WTC11 (cell line): ENCODE results near the gene NEK5. TPM values are rescaled to one million over a fixed set of nuclear protein-coding genes. Genes with fewer than 3 reads are reported as not detected.

Experiments
- AFF4 ChIP-seq: sonication (generic); formaldehyde crosslinking; IDR thresholded peaks from 2 replicates; pipeline ENCODE4 v1.8.1; 2023; ENCODE audit warnings: mild to moderate bottlenecking, missing genetic modification reagents, borderline replicate concordance
- ATF2 ChIP-seq: sonication (generic); formaldehyde crosslinking; IDR thresholded peaks from 2 replicates; pipeline ENCODE4 v1.8.1; 2022; ENCODE audit warnings: low read depth, missing genetic modification reagents, borderline replicate concordance
- EMX1 ChIP-seq: fragments of 250-450 bp; sonication (Bioruptor Pico); IDR thresholded peaks from 2 replicates; pipeline ENCODE4 v1.8.0; 2021; ENCODE audit warnings: mild to moderate bottlenecking
- ERG ChIP-seq: fragments of 250-450 bp; sonication (Bioruptor Pico); IDR thresholded peaks from 2 replicates; pipeline ENCODE4 v1.8.0; 2021; ENCODE audit warnings: mild to moderate bottlenecking
- FOXJ3 ChIP-seq: sonication (generic); formaldehyde crosslinking; IDR thresholded peaks from 2 replicates; pipeline ENCODE4 v1.9.0; 2021; ENCODE audit warnings: missing genetic modification reagents, mild to moderate bottlenecking, borderline replicate concordance
- GTF2I ChIP-seq: fragments of 250-450 bp; sonication (Bioruptor Pico); conservative IDR thresholded peaks from 2 replicates; pipeline ENCODE4 v1.4.0; 2021; ENCODE audit warnings: mild to moderate bottlenecking
- HMGXB4 ChIP-seq: sonication (generic); formaldehyde crosslinking; IDR thresholded peaks from 2 replicates; pipeline ENCODE4 v1.8.1; 2023; ENCODE audit warnings: mild to moderate bottlenecking, moderate library complexity, missing genetic modification reagents
- MAX ChIP-seq: sonication (generic); formaldehyde crosslinking; IDR thresholded peaks from 2 replicates; pipeline ENCODE4 v1.8.0; 2022; ENCODE audit warnings: mild to moderate bottlenecking, missing genetic modification reagents
- NFYB ChIP-seq: sonication (generic); formaldehyde crosslinking; conservative IDR thresholded peaks from 2 replicates; pipeline ENCODE4 v1.8.0; 2022; ENCODE audit warnings: low read depth, missing genetic modification reagents
- NR1H2 ChIP-seq: sonication (generic); formaldehyde crosslinking; IDR thresholded peaks from 2 replicates; pipeline ENCODE4 v1.9.0; 2021; ENCODE audit warnings: mild to moderate bottlenecking, moderate library complexity, missing genetic modification reagents
- SOX15 ChIP-seq: fragments of 250-450 bp; sonication (Bioruptor Pico); IDR thresholded peaks from 2 replicates; pipeline ENCODE4 v1.9.0; 2021; ENCODE audit warnings: mild to moderate bottlenecking
- SP1 ChIP-seq: sonication (generic); formaldehyde crosslinking; conservative IDR thresholded peaks from 2 replicates; pipeline ENCODE4 v1.8.1; 2022; ENCODE audit warnings: missing genetic modification reagents
- STAT6 ChIP-seq: sonication (generic); formaldehyde crosslinking; conservative IDR thresholded peaks from 2 replicates; pipeline ENCODE4 v1.8.1; 2023; ENCODE audit warnings: mild to moderate bottlenecking, low read depth, missing genetic modification reagents, moderate library complexity
- USF2 ChIP-seq: sonication (generic); formaldehyde crosslinking; IDR thresholded peaks from 2 replicates; pipeline ENCODE4 v1.8.1; 2023; ENCODE audit warnings: mild to moderate bottlenecking, missing genetic modification reagents, moderate library complexity
- ZNF121 ChIP-seq: sonication (generic); formaldehyde crosslinking; IDR thresholded peaks from 2 replicates; pipeline ENCODE4 v1.8.0; 2023; ENCODE audit warnings: missing genetic modification reagents
- ZNF423 ChIP-seq: fragments of 250-450 bp; sonication (Bioruptor Pico); IDR thresholded peaks from 2 replicates; pipeline ENCODE4 v2.1.2; 2022; ENCODE audit warnings: mild to moderate bottlenecking, moderate library complexity
- ZNF512 ChIP-seq: sonication (generic); formaldehyde crosslinking; IDR thresholded peaks from 2 replicates; pipeline ENCODE4 v1.8.1; 2022; ENCODE audit warnings: missing genetic modification reagents, borderline replicate concordance
- ZNF532 ChIP-seq: fragments of 250-450 bp; sonication (Bioruptor Pico); IDR thresholded peaks from 2 replicates; pipeline ENCODE4 v1.9.0; 2021; ENCODE audit warnings: mild to moderate bottlenecking, borderline replicate concordance
- ZNF671 ChIP-seq: fragments of 250-450 bp; sonication (Bioruptor Pico); IDR thresholded peaks from 2 replicates; pipeline ENCODE4 v1.8.0; 2021; ENCODE audit warnings: mild to moderate bottlenecking
- total RNA-seq: library from RNA; stranded (reverse); gene quantifications from 3 replicates; pipeline ENCODE4 v1.2.3, GENCODE V29; 2021

Gene NEK5
- total RNA-seq, 1 experiment from 2014 or later, result 0.55 TPM

GRCh38 chr13:52159159-52159982 is 30.5 kb upstream of the NEK5 start, which contains the start of gene NEK3 (continued):
- TF ChIP-seq ZNF532 (CRISPR knock-in tag) (peak; percentile 89; the same call in 1 of the 2 replicates), ZNF671 (CRISPR knock-in tag) (no peak), AFF4 (CRISPR knock-in tag) (peak; percentile 99), SOX15 (CRISPR knock-in tag) (no peak), STAT6 (CRISPR knock-in tag) (no peak), NFYB (CRISPR knock-in tag) (peak; percentile 51; the same call in 1 of the 2 replicates), NR1H2 (peak; percentile 88), MAX (peak; percentile 100), SP1 (CRISPR knock-in tag) (peak; percentile 80), EMX1 (no peak), ATF2 (CRISPR knock-in tag) (peak; percentile 89; the same call in 1 of the 2 replicates), ERG (CRISPR knock-in tag) (no peak), FOXJ3 (CRISPR knock-in tag) (0 out of 2 replicates have a peak, but pooled peaks have one; percentile 87), GTF2I (CRISPR knock-in tag) (no peak), ZNF512 (CRISPR knock-in tag) (no peak), ZNF423 (no peak), HMGXB4 (CRISPR knock-in tag) (peak; percentile 92), ZNF121 (peak; percentile 20; the same call in 1 of the 2 replicates), USF2 (CRISPR knock-in tag) (no peak; the same call in 1 of the 2 replicates)
